Tibial nerve (tissue), 4 donors: ENCODE measurements around the gene OR9Q1.

Source experiments
- CTCF ChIP-seq, 5 experiments: fragments of 200-600 bp in 3 of 5; fragments of 450-650 bp in 2 of 5; sonication (generic) in 3 of 5; IDR thresholded peaks; one replicate each; pipeline ENCODE4 v1.5.1; 2016 to 2019; ENCODE audit warnings: antibody characterized with exemption in 5 of 5, mild to moderate bottlenecking in 3 of 5, moderate library complexity in 2 of 5
- EP300 ChIP-seq, 2 donors: sonication (generic); formaldehyde crosslinking; IDR thresholded peaks; one replicate each; pipeline ENCODE4 v1.6.1; 2017; ENCODE audit warnings: antibody characterized with exemption in 2 of 2, mild to moderate bottlenecking in 1 of 2
- POLR2A ChIP-seq, 2 donors: fragments of 450-650 bp; IDR thresholded peaks; one replicate each; pipeline ENCODE4 v1.6.1; 2017; ENCODE audit warnings: antibody characterized with exemption in 2 of 2, mild to moderate bottlenecking in 2 of 2, moderate library complexity in 2 of 2

GRCh38 chr11:58142761-58143160, 119.1 kb downstream of the OR9Q1 start:
- no peak for TF ChIP-seq POLR2A (IDR thresholded peaks at IDR 0.05)
- no peak for TF ChIP-seq CTCF (IDR thresholded peaks at IDR 0.05)
- no peak for TF ChIP-seq EP300 (IDR thresholded peaks at IDR 0.05)
